ENCODE data around the gene SHROOM4. TPM values are rescaled to one million over a fixed set of nuclear protein-coding genes. Genes with fewer than 3 reads are reported as not detected.

Gene SHROOM4
- total and polyA plus RNA-seq, 5 donors from 2014 or later, result 0.17 TPM; not detected in 4

GRCh38 chrX:50776248-50776647, 37.7 kb downstream of the SHROOM4 start:
- H3K9me3 ChIP-seq (ENCODE audit: control insufficient read depth in 2 of 2, low read length in 2 of 2), result no peaks in the 10 kb centered on the region
- no peaks in the 10 kb centered on the region for H3K4me1 ChIP-seq (ENCODE audit: control insufficient read depth, insufficient read depth, low read length, poor library complexity, severe bottlenecking)
- no peak overlapping the region for H3K4me3 Mint-ChIP-seq
- no peak for ATAC-seq (ENCODE audit: low read depth in 2 of 2)
- peaks cover 7% of the 10 kb centered on the region for H3K27me3 Mint-ChIP-seq
- peaks cover 0 to 2% (median 0%) of the 10 kb centered on the region in 7 donors for H3K9me3 Mint-ChIP-seq
- no peak overlapping the region for H3K27ac ChIP-seq (ENCODE audit: insufficient read depth, low read length, poor library complexity, severe bottlenecking)
- H3K4me1 Mint-ChIP-seq, result no peaks in the 10 kb centered on the region
- H3K36me3 Mint-ChIP-seq, result no peaks in the 10 kb centered on the region
- DNase-seq, result no peak
- no peaks in the 10 kb centered on the region for H3K36me3 ChIP-seq (ENCODE audit: control insufficient read depth, insufficient read depth, low read length)
- no peak overlapping the region for H3K27ac Mint-ChIP-seq
- H3K4me3 ChIP-seq (ENCODE audit: low read depth, low read length), result no peak overlapping the region
- H3K27me3 ChIP-seq (ENCODE audit: control insufficient read depth, insufficient read depth, low read length), result no peaks in the 10 kb centered on the region

- no peak overlapping the region for H3K27ac ChIP-seq (ENCODE audit: insufficient read depth, low read length, poor library complexity, severe bottlenecking)
- no peaks in the 10 kb centered on the region for H3K36me3 ChIP-seq (ENCODE audit: control insufficient read depth, insufficient read depth, low read length)
- no peaks in the 10 kb centered on the region for H3K4me1 Mint-ChIP-seq
- ATAC-seq (ENCODE audit: low read depth in 2 of 2) (no peak), DNase-seq (no peak)
- peaks cover 7% of the 10 kb centered on the region for H3K27me3 Mint-ChIP-seq
- H3K36me3 Mint-ChIP-seq, result no peaks in the 10 kb centered on the region
- H3K9me3 Mint-ChIP-seq, result no peaks in the 10 kb centered on the region
- no peaks in the 10 kb centered on the region for H3K9me3 ChIP-seq (ENCODE audit: control insufficient read depth in 2 of 2, low read length in 2 of 2)
- no peaks in the 10 kb centered on the region for H3K27me3 ChIP-seq (ENCODE audit: control insufficient read depth, insufficient read depth, low read length)
- H3K4me3 ChIP-seq (ENCODE audit: low read depth, low read length), result no peak overlapping the region
- no peak overlapping the region for H3K4me3 Mint-ChIP-seq
- no peaks in the 10 kb centered on the region for H3K4me1 ChIP-seq (ENCODE audit: control insufficient read depth, insufficient read depth, low read length, poor library complexity, severe bottlenecking)
- no peak overlapping the region for H3K27ac Mint-ChIP-seq
Observed at GRCh38 chrX:50771382-50771781, 42.6 kb downstream of the SHROOM4 start.

DNA sequence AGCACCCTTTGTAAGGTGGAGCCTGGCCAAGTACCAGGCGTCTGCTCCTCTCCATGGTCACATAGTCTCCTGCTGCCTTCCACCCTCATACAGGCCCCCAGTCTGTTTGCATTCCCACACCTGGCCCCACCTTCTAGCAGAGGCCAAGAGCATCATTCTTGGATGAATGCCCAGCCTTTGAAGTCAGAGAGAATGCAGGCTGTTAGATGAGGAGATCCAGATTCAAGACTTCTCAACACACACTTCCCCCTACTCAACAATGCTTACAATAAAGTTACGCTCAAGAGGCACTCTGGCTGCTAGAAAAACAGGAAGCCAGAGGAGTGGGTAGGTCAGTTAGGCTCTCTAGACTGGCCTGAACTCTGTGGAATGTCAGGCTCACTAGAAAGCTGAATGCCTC, 43.3 kb downstream of the SHROOM4 start:
- Histone ChIP-seq H3K36me3 (ENCODE audit: control insufficient read depth, insufficient read depth, low read length) (no peaks in the 10 kb centered on the region), H3K4me3 (ENCODE audit: low read depth, low read length) (no peak overlapping the region), H3K4me1 (ENCODE audit: control insufficient read depth, insufficient read depth, low read length, poor library complexity, severe bottlenecking) (no peaks in the 10 kb centered on the region), H3K27ac (ENCODE audit: insufficient read depth, low read length, poor library complexity, severe bottlenecking) (no peak overlapping the region), H3K9me3 (ENCODE audit: control insufficient read depth in 2 of 2, low read length in 2 of 2) (no peaks in the 10 kb centered on the region), H3K27me3 (ENCODE audit: control insufficient read depth, insufficient read depth, low read length) (no peaks in the 10 kb centered on the region)
- Mint-ChIP-seq H3K9me3 (no peaks in the 10 kb centered on the region), H3K4me3 (no peak overlapping the region), H3K27ac (no peak overlapping the region), H3K36me3 (no peaks in the 10 kb centered on the region), H3K4me1 (no peaks in the 10 kb centered on the region), H3K27me3 (peaks cover 10% of the 10 kb centered on the region)
- ATAC-seq (ENCODE audit: low read depth in 2 of 2) (no peak), DNase-seq (no peak)

DNA sequence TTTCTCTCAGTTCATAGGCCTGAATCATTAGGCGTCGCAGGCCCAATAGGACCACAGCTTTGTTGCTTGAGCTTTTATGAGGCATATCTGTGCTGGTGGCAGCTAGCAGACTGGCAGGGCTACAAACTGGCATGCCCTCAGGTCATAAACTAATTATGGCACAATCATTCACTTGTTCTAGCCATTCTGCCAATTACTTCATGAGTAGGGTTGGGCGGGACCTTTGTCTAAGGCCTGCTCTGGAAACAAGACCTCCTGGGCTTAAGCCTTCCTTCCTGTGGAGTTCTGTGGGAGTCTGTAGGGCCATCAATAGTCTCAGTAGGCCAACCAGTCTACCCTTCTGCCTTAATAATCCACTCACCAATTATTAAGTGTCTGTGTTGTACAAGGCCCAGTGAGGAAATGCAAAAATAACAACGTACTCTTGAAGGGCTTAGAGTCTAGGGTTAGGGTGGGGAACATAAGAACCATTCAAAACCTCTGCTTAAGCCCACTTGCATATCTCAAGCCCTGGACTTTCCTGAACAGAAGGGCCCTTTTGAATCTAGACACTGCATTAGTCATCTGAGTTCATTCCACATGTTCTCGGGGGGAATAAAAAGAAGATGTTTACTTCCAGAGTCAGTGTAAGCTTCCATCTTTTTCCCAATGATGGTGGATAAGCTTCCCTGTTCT, 44.5 kb downstream of the SHROOM4 start:
- Histone ChIP-seq H3K36me3 (ENCODE audit: control insufficient read depth, insufficient read depth, low read length) (no peaks in the 10 kb centered on the region), H3K4me3 (ENCODE audit: low read depth, low read length) (no peak overlapping the region), H3K9me3 (ENCODE audit: control insufficient read depth in 2 of 2, low read length in 2 of 2) (no peaks in the 10 kb centered on the region), H3K27ac (ENCODE audit: insufficient read depth, low read length, poor library complexity, severe bottlenecking) (no peak overlapping the region), H3K4me1 (ENCODE audit: control insufficient read depth, insufficient read depth, low read length, poor library complexity, severe bottlenecking) (no peaks in the 10 kb centered on the region), H3K27me3 (ENCODE audit: control insufficient read depth, insufficient read depth, low read length) (no peaks in the 10 kb centered on the region)
- Mint-ChIP-seq H3K4me1 (no peaks in the 10 kb centered on the region), H3K36me3 (no peaks in the 10 kb centered on the region), H3K4me3 (no peak overlapping the region), H3K27me3 (peaks cover 4% of the 10 kb centered on the region), H3K27ac (no peak overlapping the region), H3K9me3 (no peaks in the 10 kb centered on the region)
- no peak for DNase-seq
- no peak for ATAC-seq (ENCODE audit: low read depth in 2 of 2)

- no peak for DNase-seq
Observed at GRCh38 chrX:50768801-50769200, 45.2 kb downstream of the SHROOM4 start.

GRCh38 chrX:50765986-50766385, 48.0 kb downstream of the SHROOM4 start:
- Mint-ChIP-seq H3K36me3 (no peaks in the 10 kb centered on the region), H3K27ac (no peak overlapping the region), H3K4me3 (no peak overlapping the region), H3K4me1 (no peaks in the 10 kb centered on the region), H3K27me3 (peaks cover 4% of the 10 kb centered on the region), H3K9me3 (no peaks in the 10 kb centered on the region)
- Histone ChIP-seq H3K4me3 (ENCODE audit: low read depth, low read length) (no peak overlapping the region), H3K4me1 (ENCODE audit: control insufficient read depth, insufficient read depth, low read length, poor library complexity, severe bottlenecking) (no peaks in the 10 kb centered on the region), H3K27me3 (ENCODE audit: control insufficient read depth, insufficient read depth, low read length) (no peaks in the 10 kb centered on the region), H3K27ac (ENCODE audit: insufficient read depth, low read length, poor library complexity, severe bottlenecking) (no peak overlapping the region), H3K36me3 (ENCODE audit: control insufficient read depth, insufficient read depth, low read length) (no peaks in the 10 kb centered on the region), H3K9me3 (ENCODE audit: control insufficient read depth in 2 of 2, low read length in 2 of 2) (no peaks in the 10 kb centered on the region)
- DNase-seq (no peak), ATAC-seq (ENCODE audit: low read depth in 2 of 2) (no peak)

More at GRCh38 chrX:50768801-50769200, 45.2 kb downstream of the SHROOM4 start:
- H3K4me1 Mint-ChIP-seq, result no peaks in the 10 kb centered on the region
- no peaks in the 10 kb centered on the region for H3K4me1 ChIP-seq (ENCODE audit: control insufficient read depth, insufficient read depth, low read length, poor library complexity, severe bottlenecking)
- no peaks in the 10 kb centered on the region for H3K36me3 Mint-ChIP-seq
- H3K4me3 Mint-ChIP-seq, result no peak overlapping the region
- no peak overlapping the region for H3K27ac ChIP-seq (ENCODE audit: insufficient read depth, low read length, poor library complexity, severe bottlenecking)
- no peak overlapping the region for H3K27ac Mint-ChIP-seq
- H3K36me3 ChIP-seq (ENCODE audit: control insufficient read depth, insufficient read depth, low read length), result no peaks in the 10 kb centered on the region
- ATAC-seq (ENCODE audit: low read depth in 2 of 2), result no peak
- H3K4me3 ChIP-seq (ENCODE audit: low read depth, low read length), result no peak overlapping the region
- H3K9me3 Mint-ChIP-seq, result no peaks in the 10 kb centered on the region
- no peaks in the 10 kb centered on the region for H3K27me3 ChIP-seq (ENCODE audit: control insufficient read depth, insufficient read depth, low read length)
- H3K9me3 ChIP-seq (ENCODE audit: control insufficient read depth in 2 of 2, low read length in 2 of 2), result no peaks in the 10 kb centered on the region
- peaks cover 4% of the 10 kb centered on the region for H3K27me3 Mint-ChIP-seq

DNA sequence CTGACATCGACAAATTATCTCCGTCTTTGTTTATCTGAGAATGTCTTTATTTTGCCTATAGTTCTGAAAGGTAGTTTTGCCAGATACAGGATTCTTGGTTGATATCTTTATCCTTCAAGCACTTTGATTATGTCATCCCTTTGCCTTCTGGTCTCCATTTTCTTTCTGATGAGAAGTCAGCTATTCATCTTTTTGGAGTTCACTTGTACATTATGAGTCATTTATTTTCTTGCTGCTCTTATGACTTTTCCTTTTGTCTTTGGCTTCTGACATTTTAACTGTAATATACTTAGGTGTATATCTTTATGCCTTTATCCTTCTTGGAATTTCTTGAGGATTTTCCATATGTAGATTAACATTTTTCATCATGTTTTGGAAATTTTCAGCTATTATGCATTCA, 51.4 kb downstream of the SHROOM4 start:
- H3K9me3 ChIP-seq (ENCODE audit: control insufficient read depth in 2 of 2, low read length in 2 of 2), result no peaks in the 10 kb centered on the region
- Mint-ChIP-seq H3K27me3 (peaks cover 4% of the 10 kb centered on the region), H3K27ac (no peak overlapping the region), H3K4me1 (no peaks in the 10 kb centered on the region), H3K9me3 (no peaks in the 10 kb centered on the region), H3K4me3 (no peak overlapping the region), H3K36me3 (no peaks in the 10 kb centered on the region)
- no peaks in the 10 kb centered on the region for H3K27me3 ChIP-seq (ENCODE audit: control insufficient read depth, insufficient read depth, low read length)
- H3K36me3 ChIP-seq (ENCODE audit: control insufficient read depth, insufficient read depth, low read length), result no peaks in the 10 kb centered on the region
- ATAC-seq (ENCODE audit: low read depth in 2 of 2), result no peak
- H3K4me3 ChIP-seq (ENCODE audit: low read depth, low read length), result no peak overlapping the region
- no peaks in the 10 kb centered on the region for H3K4me1 ChIP-seq (ENCODE audit: control insufficient read depth, insufficient read depth, low read length, poor library complexity, severe bottlenecking)
- no peak for DNase-seq
- H3K27ac ChIP-seq (ENCODE audit: insufficient read depth, low read length, poor library complexity, severe bottlenecking), result no peak overlapping the region

GRCh38 chrX:50756276-50756675, 57.7 kb downstream of the SHROOM4 start:
- no peaks in the 10 kb centered on the region for H3K27me3 ChIP-seq (ENCODE audit: control insufficient read depth, insufficient read depth, low read length)
- H3K4me3 ChIP-seq (ENCODE audit: low read depth, low read length), result no peak overlapping the region
- no peaks in the 10 kb centered on the region for H3K36me3 Mint-ChIP-seq
- H3K36me3 ChIP-seq (ENCODE audit: control insufficient read depth, insufficient read depth, low read length), result no peaks in the 10 kb centered on the region
- H3K9me3 Mint-ChIP-seq, result peaks cover 0 to 4% (median 0%) of the 10 kb centered on the region in 7 donors
- H3K4me1 ChIP-seq (ENCODE audit: control insufficient read depth, insufficient read depth, low read length, poor library complexity, severe bottlenecking), result no peaks in the 10 kb centered on the region
- ATAC-seq (ENCODE audit: low read depth in 2 of 2), result no peak
- H3K4me1 Mint-ChIP-seq, result no peaks in the 10 kb centered on the region
- H3K27ac ChIP-seq (ENCODE audit: insufficient read depth, low read length, poor library complexity, severe bottlenecking), result no peak overlapping the region
- H3K9me3 ChIP-seq (ENCODE audit: control insufficient read depth in 2 of 2, low read length in 2 of 2), result no peaks in the 10 kb centered on the region
- H3K4me3 Mint-ChIP-seq, result no peak overlapping the region
- no peaks in the 10 kb centered on the region for H3K27me3 Mint-ChIP-seq
- H3K27ac Mint-ChIP-seq, result no peak overlapping the region
- no peak for DNase-seq

Data from CD4-positive, CD25-positive, alpha-beta regulatory T cell (primary cell).